Fibroblast of peridontal ligament (primary cell): ENCODE results near the gene CSNK1G1.

Experiments
- DNase-seq: peaks from one replicate; pipeline ENCODE4 v3.0.0-alpha.2; 2010; ENCODE audit errors: extremely low read depth

Gene CSNK1G1

DNA sequence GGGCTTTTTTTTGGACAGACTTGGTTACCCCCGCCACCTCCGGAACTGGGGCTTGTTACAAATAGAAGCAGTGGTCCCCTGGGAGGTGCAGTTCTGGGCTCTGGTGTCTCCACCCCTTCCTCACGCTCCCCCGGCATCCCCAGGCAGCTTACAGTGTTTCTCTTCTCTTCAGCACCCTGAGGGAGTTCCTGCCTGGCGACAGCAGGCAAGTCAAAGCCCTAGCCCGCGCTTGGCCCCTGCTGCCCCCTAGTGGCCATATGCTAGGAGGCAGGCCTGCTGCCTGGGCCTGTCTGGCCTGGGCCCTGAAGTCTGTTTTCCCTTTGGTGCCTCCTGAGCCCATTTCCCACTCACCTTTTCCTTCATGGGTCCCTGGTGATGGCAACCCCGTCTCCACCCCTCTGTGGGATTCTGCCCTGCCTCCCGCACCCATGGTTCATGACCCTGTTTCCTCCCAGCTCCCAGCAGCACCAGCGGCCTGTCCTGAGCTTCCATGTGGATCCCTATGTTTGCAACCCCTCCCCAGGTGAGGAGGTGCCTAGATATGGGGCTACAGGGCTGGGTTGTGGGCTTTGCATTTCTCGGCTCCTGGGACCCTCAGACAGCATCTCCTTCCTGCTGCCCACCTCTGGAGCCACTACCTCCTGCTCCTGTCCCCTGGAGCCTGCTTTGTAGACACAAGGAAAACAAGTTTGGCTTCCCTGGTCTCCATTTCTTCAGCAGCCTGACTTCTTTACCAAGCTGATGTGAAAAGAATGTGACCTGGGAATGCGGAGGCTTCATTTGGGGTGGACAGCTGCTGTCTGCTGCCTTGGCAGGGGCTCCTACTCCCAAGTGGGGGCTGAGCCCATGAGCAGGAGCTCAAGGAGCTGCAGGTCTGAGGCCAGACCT lies 202.2 kb downstream of the CSNK1G1 start:
- DNase-seq, result peak; percentile 75

DNA sequence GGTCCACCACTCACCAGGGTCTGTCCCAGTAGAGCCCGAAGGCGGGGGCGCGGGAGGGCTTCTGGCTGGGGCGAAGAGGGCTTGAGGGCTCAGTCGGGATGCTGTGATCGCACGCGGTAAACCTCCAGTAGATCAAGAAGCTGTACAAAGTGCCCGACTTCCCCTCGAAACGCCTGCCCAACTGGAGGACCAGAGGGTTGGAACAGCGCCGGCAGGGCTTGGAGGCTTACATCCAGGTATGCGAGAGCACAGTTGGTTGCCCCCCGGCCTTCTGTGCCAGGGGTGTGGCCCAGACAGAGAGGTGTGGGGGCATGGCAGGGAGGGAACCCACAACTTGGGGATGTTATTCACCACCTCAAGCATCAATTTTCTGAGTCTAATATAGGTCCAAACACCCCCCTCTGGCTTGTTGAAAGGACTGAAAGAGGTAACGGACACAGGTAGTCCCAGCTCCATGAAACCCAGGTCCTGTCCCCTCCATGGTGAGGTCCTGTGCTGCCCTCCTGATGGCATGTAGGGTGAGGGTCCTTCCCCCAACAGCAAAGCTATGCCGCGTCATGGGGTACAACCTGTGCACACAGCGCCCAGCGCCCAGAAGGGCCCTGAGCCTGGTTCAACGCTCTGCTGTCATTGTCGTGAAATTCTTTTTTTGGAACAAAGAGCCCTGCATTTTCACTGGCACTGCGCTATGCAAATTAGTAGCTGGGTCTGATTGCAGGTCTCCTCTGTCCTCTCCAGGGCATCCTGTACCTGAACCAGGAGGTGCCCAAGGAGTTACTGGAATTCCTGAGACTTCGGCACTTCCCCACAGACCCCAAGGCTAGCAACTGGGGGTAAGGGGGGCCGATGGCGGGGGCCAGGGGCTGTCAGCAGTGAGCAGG lies 203.2 kb downstream of the CSNK1G1 start:
- DNase-seq, result no peak

DNA sequence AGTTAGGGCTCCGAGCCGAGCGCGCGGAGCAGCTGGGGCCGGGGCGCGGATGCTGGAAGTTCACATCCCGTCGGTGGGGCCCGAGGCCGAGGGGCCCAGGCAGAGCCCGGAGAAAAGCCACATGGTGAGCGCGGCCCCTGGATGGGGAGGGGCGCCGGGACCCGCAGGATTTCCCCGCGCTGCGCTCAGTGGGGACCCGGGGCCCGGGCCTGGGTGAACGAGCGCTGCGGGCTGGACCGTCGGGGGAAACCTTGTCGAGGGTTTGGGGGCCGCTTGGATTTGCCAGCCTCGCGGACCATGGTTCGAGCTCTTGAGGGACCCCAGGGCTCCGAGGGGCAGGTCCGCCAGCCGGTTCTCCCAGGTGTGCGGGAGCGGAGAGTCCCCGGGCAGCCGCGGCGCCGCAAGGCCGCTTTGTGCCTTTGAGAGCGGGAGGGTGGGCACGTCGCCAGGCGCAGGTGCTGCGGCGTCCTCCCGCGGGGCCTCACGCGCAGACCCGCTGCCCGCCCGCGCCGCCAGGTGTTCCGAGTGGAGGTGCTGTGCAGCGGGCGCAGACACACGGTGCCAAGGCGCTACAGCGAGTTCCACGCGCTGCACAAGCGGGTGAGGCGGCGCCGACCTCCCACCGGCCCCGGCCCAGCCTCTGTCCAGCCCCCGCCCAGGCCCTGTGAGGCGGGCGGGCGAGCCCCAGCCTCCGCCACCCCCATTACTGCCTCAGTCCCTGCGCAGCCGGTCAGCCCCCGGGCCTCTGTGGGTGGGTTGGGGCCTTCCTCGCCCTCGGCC lies 204.1 kb downstream of the CSNK1G1 start, which contains the start of gene SNX22:
SNX22 (plus strand) TSS at position 5 of the 780 bp plus-strand sequence; CDS start at position 50, 45 bp downstream.
- DNase-seq, result no peak

GRCh38 chr15:64149893-64150578 lies 205.9 kb downstream of the CSNK1G1 start:
- DNase-seq, result no peak

GRCh38 chr15:64149424-64149823 lies 206.5 kb downstream of the CSNK1G1 start:
- DNase-seq, result no peak

DNA sequence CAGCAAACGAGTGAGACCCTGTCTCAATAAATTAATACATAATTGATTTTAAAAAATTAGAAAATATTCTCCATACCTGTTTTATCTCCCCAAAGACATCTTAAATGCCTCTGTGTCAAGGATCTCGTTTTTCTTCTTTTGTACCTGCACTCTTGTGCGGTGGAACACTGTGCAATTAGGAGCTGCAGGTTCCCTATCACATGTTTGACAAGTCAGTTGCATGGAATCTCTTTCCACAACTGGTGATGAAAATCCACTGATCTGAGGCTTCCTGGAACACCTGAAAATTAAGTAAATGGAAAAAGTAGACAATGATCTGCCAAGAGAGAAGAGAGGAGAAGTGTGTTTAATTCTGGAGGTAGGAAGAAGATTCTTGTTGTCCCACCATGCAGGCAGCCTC lies 207.4 kb downstream of the CSNK1G1 start:
- no peak for DNase-seq

DNA sequence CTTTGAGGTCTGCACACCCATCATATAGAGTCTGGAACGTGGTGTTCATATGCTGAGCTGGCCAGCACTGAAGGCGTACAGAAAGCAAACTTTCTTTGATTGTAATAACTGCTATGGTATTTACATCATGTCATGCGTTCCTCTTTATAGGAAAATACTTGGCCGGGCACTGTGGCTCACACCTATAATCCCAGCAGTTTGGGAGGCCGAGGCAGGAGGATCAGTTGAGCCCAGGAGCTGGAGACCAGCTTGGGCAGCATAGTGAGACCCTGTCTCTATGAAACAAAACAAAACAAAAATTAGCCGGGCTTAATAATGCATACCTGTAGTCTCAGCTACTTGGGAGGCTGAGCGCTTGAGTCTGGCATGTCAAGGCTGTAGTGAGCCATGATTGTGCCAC lies 207.8 kb downstream of the CSNK1G1 start:
- no peak for DNase-seq

DNA sequence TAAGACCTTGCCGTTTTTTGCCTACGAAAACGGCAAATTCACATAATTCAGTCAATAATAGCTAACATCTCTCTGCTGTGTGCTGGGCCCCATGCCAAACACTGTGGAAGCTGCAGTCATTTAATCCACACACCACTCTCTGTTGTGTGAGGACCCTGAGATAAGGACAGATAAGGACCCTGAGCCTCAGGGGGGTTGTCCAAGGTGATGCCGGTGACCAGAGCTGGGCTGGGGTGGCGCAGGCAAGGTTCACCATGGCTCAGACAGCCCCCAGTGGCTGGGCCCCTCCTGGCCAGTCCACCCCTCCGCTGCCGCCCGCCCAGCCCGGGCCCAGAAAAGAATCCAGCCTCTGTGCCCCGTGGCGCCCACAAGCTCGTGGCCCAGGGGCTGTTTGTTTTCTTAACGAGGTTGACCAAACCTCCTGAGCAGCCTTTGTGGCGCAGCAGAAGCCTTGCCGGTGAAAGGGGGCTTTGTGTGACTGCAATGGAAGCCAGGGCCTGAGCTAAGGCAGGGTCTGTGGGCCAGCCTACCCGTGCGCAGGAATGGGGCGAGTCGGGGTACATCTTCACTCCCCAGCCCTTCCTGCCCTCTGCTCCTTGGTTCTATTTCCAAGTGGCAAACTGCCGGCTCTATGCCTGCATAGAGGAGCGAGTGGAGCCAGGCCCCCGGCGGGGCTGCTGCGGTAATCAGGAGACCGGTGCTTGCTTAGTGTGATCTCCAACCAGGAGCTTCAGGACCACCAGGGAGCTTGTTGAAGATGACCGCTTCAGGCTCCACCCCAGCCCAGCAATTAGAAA lies 208.9 kb downstream of the CSNK1G1 start:
- DNase-seq, result no peak

DNA sequence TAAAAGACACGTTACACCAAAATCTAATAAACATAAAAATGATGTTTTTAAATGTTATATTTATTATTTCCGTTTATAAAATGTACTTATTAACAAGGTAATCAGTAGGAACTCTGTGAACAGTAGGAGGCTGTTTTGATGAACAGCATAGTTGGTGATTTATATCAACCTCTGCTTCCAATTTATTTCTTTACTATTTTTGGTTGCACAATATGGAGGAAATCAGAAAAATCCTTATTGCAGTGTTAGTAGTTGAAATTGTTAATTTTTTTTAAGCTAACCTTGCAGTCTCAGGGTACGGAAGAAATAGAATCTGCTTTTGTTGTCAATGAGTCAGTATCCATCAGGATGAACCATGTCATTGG lies 209.5 kb downstream of the CSNK1G1 start:
- no peak for DNase-seq

- DNase-seq, result no peak
Observed at GRCh38 chr15:64146041-64146440, 209.9 kb downstream of the CSNK1G1 start.

DNA sequence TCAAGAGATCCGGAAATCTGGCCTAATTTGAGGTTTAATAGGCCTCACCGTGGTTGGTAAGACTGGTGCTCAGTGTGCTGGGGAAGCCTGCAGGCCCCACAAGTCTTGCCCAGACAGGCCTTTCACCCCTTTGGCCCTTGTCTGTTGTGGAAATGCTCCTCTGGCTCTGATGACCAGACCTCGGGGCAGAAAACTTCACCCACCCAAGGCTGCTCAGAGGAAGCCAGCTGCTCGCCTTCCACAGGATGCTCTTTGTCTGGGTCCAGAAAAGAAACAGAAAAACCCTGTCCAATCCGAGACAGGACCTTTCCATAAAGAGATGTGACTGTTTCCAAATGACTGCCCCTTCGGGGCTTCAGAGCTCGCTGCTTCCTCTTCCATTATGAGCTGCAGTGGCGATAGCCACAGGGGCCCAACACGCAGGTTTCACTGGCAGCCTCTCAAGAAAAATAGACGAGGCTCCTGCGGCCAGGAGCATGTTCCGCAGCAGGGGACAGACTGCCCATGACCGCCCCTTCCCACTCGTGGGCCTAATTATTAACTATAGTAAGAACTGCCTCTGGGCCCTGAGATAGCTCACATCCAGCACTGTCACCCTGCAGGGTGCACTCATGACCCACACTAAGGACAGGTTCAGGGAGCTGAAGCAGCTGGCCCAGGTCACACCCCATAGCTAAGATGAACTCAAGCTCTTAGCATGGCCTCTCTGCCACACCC lies 211.2 kb downstream of the CSNK1G1 start:
- DNase-seq, result no peak

- no peak for DNase-seq
Observed at GRCh38 chr15:64144192-64144564, 211.8 kb downstream of the CSNK1G1 start.

DNA sequence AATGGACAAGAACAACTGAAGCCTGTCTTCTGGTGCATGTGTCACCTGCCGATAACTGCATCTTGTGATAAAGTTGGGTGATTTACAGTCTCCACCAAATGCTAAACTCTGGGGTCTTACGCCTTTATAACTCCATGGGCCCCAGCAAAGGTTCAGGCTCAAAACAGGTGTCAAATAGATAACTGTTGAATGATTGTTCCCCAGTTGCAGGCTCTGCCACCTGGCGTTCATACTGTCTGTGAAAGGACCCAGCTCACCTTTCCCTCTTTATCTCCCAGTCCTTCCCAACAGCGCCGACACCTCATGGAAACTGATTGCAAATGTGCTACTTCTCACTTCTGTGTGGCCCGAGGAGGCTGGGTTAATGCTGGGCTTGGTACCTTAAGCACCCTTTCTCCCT lies 212.7 kb downstream of the CSNK1G1 start:
- no peak for DNase-seq

- no peak for DNase-seq
Observed at GRCh38 chr15:64141798-64142512, 214.0 kb downstream of the CSNK1G1 start.

- DNase-seq, result no peak
Observed at GRCh38 chr15:64138331-64138941, 217.5 kb downstream of the CSNK1G1 start.

DNA sequence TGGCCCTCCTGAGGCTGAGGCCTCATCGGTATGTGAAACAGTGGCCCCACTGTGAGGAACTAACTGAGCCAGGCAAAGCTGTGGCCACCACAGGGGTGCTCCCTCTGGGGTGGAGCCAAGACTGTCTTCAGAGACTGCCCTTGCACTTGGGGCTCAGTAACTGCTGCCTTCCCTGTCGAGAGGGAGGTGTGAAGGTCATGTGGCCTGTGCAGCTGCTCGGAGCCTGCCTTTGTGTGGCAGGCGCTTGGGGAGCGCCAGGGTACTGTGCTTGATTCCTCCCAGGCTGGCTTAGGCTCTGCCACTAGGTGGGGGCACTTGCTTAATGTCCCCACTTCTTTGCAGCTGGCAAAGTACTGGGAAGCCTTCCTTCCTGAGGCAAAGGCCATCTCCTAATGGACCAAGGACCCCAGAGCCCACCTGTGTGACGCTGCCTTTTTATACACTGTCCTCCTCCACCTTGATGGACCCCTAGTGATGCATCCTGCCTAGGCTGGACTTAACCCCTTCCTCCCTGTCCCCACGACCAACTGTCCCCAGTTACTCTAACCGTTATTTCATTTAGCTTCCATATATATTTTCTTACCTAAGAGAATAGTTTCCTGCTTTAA lies 218.6 kb downstream of the CSNK1G1 start:
- DNase-seq, result no peak

DNA sequence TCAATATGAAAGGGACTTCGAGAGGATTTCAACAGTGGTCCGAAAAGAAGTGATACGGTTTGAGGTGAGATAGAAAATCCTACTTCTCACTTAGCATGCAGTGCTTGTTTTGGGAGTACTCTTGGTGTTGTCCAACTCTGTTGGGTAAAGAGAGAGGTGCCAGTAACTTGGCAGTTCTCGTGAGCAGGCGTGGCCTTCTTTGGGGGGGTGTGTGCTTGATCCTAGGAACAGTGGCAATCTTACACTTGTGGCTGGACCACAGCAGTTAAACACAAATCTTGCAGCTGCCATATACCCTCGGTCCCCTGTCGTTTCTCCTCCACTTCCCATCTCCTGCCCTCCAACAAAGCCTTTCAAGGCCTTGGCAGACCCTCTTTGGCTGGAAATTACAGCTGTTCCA lies 219.6 kb downstream of the CSNK1G1 start:
- no peak for DNase-seq

- DNase-seq, result peak; percentile 57
Observed at GRCh38 chr15:64134345-64134829, 221.6 kb downstream of the CSNK1G1 start.
